RKO (cell line): ENCODE results near the gene STIM1.
"Not testable (repeated sequence)": the region's sequence is repeated elsewhere in the genome, so short reads cannot be mapped to it uniquely, and the experiment has no call there.

Experiments used
- DNase-seq: peaks from one replicate; pipeline ENCODE4 v3.0.0-alpha.2; 2016; ENCODE audit warnings: low spot score

STIM1 gene

DNA sequence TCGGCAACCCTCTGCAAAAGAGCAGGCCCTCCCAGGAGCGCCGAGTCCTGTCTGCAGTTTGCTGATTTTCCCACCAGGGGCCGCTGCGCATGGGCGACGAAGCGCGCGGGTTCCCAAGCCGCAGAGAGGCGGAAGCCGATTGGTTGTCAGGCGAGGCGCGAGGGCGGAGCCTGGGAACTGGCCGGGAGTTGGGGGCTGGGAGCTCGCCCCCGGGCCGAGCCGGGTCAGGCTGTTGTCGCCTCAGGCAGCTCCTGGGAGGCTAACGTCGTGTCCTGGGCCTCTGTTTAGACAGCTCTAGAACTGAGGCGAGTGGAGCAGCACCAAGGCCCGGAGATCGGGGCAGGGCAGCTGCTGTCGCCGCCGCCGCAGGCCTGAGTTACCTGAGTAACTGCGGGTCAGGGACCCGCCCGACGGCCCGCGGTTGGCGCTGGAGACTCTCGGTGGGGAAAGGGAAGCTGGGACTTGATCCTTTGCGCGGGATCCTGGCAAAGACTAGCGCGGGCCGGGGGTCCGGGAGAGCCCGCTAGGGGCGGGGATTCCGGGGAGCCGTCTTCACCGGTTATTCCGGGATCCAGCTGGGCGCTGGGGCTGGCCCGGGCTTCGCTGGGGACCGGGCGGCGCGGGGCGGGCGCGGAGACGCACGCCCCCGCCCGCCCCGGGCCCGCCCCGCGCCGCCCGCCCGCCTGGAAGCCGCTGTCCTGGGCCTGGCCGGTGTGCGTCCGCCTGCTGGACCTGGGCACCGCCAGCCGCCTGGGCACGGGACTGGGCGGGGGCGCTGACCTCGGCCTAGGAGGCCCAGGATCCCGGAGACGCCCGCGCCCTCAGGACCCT is at the start of gene STIM1:
Gene STIM1, plus strand, starts transcription at position 688 of the 831 bp plus-strand sequence. CDS start 607 bp downstream, outside the sequence.
- DNase-seq: peak; percentile 92

DNA sequence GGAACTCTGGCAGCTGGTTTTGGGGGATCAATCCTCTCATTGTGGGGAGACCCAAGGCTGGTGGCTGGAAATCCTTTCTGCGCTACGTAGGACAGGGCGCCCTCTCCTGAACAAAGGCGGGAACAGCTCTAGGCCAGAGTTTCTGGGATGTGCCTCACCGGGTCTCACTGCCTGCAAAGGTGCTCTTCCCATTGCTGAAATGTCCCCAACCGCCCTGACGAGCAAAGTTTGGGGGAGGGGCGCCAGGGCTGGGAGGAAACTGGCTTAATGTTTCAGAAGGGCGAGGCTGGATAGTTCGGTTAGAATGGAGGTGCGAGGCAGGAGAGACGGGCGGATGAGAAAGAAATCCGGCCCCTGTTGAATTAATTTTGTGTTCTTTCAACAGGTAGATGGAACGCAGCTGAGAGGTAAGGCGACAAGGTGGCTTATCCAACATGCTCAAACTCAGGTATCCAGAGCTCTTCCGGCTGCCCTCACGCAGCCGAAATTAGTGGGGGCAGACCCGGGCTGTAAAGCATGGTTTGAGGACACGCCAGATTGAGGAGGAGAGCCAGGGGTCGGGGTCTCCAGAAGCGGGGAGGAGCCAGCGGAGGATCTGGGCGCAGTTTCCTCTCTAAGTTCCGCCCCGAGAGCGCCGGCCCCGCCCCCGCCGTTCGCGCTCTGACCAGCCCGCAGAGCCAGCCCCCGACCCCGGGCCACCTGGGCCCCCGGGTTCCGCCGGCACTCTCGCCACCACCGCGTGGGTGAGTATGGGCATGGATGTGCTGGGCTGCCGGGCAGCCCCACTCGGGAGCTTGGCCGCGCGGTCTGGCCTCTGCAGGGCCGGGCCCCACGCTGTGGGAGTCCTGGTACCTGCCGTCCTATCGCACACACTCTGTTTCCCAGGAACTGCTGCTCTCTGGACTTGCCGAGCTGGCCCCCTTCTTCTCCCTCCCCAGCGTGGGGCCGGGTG is 47.3 kb upstream of the STIM1 start, which contains the start of gene PGAP2:
Gene PGAP2, plus strand, starts transcription at position 652 of the 952 bp plus-strand sequence. CDS start 2,700 bp downstream, outside the sequence.
- peak; percentile 63 for DNase-seq

DNA sequence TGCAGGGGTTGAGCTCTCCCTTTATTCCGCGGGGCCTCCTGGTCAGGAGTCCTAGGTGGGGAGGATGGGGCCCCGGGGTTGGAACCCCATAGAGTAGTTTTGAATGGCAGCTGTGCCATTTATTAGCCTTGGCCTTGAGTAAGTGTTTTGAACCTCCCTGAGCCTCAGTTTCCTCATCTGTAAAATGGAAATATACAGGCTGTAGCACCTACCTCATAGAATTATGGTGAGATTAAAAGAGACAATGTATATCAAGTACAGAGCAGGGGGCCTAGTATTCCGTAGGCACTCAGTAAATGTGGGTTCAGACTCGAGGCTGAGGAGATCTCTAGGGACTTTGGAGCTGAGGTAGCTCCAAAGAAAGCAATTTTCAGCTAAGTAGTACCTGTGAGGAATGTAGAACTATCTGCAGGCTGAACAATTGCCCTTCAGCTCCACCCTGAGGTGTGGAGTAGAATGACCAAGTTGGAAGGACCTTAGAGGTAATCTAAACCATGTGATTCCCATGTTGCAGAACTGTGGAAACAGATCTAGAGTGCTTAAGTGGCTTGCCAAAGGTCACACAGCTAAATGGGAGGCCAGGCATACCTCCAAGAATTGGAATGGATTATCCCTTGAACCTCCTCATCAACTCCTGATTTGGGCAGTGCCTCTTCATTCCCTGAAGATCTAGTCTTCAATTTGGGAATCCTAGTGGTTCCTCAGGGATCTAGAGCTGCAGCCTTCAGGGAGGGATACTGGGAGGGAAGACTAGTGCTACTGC is 46.4 kb upstream of the STIM1 start:
- DNase-seq: peak; percentile 74

DNA sequence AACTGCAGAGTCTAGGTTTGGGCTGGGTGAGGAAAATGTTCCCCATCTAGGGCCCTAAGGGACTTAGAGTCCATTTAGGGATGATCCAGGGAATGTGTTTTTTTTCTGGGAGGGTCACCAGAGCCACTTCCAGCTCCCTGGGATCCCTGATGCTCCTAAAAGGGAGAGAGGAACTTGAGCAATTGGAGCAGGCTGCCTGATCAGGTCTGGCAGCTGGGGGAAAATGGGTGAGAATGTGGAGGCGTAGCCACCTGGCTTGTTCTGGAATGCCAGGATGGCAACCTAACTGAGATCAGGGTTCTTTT is 45.9 kb upstream of the STIM1 start:
- no peak for DNase-seq

DNA sequence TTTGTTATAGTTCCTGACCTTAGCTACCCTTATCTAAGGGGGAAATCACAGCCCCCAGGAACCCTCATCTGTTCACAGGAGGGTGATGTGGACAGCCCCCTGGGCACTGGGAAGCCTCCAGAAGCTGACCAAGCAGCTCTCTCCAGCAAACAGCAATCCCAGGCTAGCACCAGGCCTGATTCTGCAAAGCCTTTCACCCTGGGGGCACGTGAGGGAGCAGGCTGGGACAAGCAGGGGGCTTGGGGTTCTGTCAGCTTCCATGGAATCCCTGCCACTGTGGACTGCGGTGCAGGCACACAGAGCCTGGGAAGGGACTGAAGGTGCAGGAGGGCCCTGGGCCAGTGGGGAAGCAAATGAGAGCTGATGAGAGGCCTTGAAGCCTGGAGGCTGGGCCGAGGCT is 45.0 kb upstream of the STIM1 start:
- no peak for DNase-seq

DNA sequence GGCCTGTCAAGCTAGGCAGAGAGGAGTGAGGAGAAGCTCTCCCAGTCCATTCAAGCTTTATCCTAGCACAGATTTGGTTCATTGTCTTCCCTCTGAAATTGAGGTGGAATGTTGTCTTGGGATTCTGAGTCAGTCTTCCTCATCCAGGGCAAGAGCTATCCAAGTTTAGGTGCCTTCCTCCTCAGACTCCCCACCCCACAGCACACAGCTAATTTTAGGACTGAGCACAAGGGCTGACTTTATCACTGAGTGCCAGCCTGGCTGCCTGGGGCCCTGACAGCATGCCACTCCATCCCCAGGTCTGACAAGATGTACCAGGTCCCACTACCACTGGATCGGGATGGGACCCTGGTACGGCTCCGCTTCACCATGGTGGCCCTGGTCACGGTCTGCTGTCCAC is 44.5 kb upstream of the STIM1 start:
- DNase-seq: no peak

DNA sequence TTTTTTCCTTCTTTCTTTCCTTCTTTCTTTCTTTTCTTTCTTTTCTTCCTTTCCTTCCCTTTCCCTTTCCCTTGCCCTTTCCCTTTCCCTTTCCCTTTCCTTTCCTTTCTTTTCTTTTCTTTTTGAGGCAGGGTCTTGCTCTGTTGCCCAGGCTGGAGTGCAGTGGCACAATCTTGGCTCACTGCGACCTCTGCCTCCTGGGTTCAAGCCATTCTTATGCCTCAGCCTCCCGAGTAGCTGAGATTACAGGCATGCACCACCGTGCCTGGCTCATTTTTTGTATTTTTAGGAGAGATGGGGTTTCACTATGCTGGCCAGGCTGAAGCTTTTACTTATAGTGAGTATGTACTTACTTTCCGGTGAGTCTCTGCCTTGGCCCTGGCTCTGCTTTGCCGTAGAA is 40.6 kb upstream of the STIM1 start:
- not testable (repeated sequence) for DNase-seq

GRCh38 chr11:3815845-3816244 is 39.6 kb upstream of the STIM1 start:
- DNase-seq: no peak

DNA sequence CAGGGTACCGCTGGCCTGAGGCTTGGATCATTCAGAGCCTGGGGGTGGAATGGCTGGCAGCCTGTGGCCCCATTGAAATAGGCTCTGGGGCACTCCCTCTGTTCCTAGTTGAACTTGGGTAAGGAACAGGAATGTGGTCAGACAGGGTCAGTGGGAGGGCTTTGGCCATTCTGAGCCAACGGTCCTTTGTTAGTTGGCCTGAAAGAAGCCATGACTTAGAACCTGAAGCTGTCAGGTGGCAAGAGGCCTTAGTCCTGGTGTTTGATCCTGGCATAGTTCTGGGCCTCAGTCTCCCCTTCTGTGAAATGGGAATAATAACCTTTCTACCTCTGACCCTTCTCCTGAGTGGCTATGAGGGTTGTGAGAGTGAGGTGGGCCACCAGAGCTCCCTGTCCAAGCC is 38.8 kb upstream of the STIM1 start:
- DNase-seq: no peak

- DNase-seq: no peak
Measured at GRCh38 chr11:3817181-3817800, 38.2 kb upstream of the STIM1 start.

- DNase-seq: no peak
Measured at GRCh38 chr11:3820971-3821370, 34.5 kb upstream of the STIM1 start.

- DNase-seq: no peak
Measured at GRCh38 chr11:3822312-3822711, 33.2 kb upstream of the STIM1 start.

DNA sequence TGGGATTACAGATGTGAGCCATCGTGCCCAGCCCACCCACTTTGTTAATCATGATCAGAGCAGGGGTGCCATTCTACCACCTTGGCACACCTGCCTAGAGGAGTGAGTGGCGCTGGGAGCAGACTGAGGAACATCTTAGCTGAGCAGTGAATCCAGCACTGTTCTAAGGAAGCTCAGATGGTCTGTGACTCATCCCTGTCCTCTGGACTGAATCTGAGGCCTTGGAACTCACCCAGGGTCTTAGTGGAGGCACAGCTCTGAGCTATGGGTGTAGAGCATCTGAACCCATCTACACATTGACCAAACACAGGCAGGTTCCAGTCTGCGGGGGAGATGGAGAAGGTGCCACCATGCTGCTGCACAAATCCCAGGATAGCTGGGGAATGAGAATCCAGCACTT is 32.2 kb upstream of the STIM1 start:
- no peak for DNase-seq

- DNase-seq: no peak
Measured at GRCh38 chr11:3823762-3824506, 31.5 kb upstream of the STIM1 start.

DNA sequence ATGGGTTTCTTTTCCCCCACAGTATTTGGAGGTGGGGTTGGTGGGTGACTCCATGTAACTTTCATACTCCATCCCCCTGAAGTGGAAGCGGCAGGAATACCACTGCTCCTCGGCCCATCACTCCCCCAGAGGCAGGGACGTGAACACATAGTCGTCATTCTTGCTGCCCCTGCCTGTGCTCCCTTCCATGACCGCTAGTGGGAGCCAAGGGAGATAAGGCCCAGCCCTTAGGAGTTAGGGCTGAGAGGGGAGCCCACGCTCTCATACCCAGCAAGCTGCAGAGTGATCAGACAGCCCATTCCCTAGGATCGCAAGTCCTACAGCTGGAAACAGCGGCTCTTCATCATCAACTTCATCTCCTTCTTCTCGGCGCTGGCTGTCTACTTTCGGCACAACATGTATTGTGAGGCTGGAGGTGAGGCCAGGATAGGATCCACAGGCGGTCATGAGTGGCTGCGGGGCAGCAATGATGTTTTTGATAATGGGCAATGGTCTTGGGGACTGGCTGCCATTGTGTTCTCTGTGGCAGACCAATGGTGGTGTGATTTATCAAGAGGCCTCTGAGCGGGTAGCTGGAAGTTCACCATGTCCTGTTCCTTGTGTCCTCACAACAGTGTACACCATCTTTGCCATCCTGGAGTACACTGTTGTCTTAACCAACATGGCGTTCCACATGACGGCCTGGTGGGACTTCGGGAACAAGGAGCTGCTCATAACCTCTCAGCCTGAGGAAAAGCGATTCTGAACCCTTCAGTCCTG is 30.6 kb upstream of the STIM1 start:
- DNase-seq: peak; percentile 58

- DNase-seq: no peak
Measured at GRCh38 chr11:3825473-3826154, 29.9 kb upstream of the STIM1 start.

DNA sequence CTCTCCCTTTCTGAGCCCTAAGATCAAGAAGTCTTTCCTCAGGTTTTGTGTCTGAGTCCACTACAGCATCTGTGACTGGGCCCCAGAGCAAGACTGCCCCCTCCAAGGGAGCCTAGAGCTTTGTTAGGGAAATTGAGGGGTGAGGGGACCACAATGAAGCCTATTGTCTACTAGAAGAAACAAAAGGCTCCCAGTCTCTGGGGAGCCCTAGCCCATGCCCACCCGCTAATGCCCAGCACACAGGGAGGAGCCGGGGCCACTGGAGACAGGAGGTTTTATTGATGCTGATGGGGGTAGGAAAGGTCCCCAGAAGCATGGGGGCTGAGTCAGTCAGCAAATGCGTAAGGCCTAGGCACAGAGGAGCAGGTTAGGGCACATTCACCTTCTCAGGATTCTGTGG is 28.7 kb upstream of the STIM1 start:
- DNase-seq: no peak

- DNase-seq: no peak
Measured at GRCh38 chr11:3827434-3828186, 27.9 kb upstream of the STIM1 start.

DNA sequence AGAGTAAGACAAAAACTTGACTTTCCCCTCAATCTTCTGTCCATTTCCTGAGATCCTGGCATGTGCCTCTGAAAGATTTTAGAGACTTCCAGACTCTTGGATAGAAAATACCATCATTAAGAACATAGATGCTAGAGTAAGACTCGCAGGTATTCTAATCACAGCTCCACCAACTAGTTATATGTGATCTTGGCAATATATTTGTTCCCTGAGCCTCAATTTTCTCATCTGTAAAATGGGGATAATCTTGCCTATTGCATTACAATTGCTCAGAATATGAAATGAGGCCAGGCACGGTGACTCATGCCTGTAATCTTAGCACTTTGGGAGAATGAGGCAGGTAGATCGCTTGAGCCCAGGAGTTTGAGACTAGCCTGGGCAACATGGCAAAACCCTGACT is 25.4 kb upstream of the STIM1 start:
- no peak for DNase-seq
